Thyroid gland (tissue), 4 donors: Measurements from ENCODE around the gene STAC3.

Experiments
- CTCF ChIP-seq, 6 experiments: fragments of 200-600 bp in 3 of 6; fragments of 450-650 bp in 3 of 6; sonication (generic) in 3 of 6; IDR thresholded peaks; one replicate each; pipeline ENCODE4 v1.5.1; 2016 to 2019; ENCODE audit warnings: antibody characterized with exemption in 6 of 6, mild to moderate bottlenecking in 2 of 6, inconsistent platforms in 1 of 6, moderate library complexity in 1 of 6
- POLR2A ChIP-seq, 2 donors: fragments of 450-650 bp; IDR thresholded peaks; one replicate each; pipeline ENCODE4 v1.6.1; 2017; ENCODE audit warnings: antibody characterized with exemption in 2 of 2, mild to moderate bottlenecking in 2 of 2, moderate library complexity in 1 of 2

DNA sequence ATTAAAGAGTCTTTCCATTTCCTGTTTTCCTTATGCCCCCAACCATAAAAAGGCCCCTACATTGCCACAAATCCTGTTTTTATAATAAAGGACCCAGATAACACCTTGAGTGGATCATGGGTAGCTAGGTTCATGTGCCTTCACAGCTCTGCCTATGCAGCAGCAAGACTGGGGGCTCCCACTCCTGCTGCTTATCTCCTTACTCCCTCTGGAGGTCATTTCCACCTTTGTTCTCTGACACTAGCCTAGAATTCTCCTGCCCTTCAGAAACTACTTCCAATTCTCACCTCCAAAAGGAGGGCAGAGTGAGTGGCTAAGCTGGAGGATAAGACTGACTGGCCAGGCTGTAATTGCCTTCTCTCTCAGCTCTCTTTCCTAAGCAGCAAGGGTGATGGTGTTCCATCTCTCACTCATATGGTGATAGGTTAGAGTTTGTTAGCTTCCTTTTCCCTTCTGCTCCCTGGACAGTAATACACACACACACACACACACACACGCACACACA lies 20.0 kb upstream of the STAC3 start:
- TF ChIP-seq CTCF (IDR thresholded peaks at IDR 0.05) (no peak), POLR2A (IDR thresholded peaks at IDR 0.05) (no peak)
